Measurements from ENCODE around the gene CABLES1.
"Not testable (repeated sequence)": the region's sequence is repeated elsewhere in the genome, so short reads cannot be mapped to it uniquely, and the experiment has no call there.

CABLES1 gene

DNA sequence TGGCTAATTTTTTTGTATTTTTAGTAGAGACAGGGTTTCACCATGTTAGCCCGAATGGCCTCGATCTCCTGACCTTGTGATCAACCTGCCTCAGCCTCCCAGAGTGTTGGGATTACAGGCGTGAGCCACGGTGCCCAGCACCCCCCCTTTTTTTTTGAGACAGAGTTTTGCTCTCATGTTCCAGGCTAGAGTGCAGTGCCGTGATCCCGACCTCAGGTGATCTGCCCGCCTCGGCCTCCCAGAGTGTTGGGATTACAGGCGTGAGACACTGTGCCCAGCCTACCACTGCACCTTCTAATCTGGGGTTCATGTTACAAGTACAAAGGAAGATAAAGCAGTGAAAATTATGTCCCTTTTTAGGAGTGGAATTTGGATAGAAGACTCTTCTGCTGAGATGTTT is 41.5 kb upstream of the CABLES1 start:
- TF ChIP-seq, protein P1, sequence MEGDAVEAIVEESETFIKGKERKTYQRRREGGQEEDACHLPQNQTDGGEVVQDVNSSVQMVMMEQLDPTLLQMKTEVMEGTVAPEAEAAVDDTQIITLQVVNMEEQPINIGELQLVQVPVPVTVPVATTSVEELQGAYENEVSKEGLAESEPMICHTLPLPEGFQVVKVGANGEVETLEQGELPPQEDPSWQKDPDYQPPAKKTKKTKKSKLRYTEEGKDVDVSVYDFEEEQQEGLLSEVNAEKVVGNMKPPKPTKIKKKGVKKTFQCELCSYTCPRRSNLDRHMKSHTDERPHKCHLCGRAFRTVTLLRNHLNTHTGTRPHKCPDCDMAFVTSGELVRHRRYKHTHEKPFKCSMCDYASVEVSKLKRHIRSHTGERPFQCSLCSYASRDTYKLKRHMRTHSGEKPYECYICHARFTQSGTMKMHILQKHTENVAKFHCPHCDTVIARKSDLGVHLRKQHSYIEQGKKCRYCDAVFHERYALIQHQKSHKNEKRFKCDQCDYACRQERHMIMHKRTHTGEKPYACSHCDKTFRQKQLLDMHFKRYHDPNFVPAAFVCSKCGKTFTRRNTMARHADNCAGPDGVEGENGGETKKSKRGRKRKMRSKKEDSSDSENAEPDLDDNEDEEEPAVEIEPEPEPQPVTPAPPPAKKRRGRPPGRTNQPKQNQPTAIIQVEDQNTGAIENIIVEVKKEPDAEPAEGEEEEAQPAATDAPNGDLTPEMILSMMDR (conservative IDR thresholded peaks at IDR 0.05; ENCODE audit: low read depth): no peak
- ChIA-PET POLR2A (ENCODE audit: low non-redundant PET) (no interaction called here), CTCF (no interaction called here)
- H3K27ac ChIP-seq: no peak overlapping the region
- no peak for DNase-seq (ENCODE audit: low spot score)

DNA sequence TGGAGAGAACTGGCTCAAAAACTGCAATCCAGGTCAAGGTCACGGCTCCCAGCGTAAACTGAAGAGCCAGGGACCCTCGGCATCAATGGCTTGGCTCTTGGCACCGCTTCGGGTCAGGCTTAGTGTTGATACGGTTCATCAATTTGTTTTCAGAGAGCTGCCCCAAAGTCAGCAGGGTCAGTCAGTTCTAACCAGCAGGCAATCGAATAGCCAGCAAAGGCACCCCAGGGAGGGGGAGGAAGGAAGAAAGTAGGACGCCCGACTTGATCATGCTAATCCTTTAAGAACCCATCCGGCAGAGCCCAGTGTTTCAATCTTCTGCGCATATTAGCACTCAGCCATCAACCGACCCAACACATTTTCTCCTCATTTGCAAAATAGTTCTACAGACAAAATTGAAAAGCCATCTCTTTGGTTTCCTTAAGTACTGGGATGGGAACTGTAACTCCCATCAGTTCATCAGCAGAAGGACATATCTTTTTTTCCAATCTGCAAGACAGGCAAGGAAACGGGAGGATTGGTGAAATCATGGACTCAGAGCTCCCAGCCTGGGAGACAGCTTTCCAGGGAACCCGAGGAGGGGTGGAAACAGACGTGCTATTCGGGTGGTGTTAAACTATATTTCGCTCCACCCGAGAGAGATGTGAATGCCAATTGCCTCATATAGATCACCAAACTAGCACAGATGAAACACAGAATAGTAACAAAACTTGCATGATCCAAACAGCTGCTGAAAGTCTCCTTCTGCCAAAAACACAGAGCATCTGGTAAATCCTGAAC is 40.7 kb upstream of the CABLES1 start:
- TF ChIP-seq, protein P1 (conservative IDR thresholded peaks at IDR 0.05; ENCODE audit: low read depth): no peak
- H3K27ac ChIP-seq: no peak overlapping the region
- ChIA-PET POLR2A (ENCODE audit: low non-redundant PET) (no interaction called here), CTCF (interaction anchor here (0.6 kb wide), 1 partner anchor 97 kb away, joined by 4 read pairs; no protein-coding TSS in a partner anchor)
- no peak for DNase-seq (ENCODE audit: low spot score)

DNA sequence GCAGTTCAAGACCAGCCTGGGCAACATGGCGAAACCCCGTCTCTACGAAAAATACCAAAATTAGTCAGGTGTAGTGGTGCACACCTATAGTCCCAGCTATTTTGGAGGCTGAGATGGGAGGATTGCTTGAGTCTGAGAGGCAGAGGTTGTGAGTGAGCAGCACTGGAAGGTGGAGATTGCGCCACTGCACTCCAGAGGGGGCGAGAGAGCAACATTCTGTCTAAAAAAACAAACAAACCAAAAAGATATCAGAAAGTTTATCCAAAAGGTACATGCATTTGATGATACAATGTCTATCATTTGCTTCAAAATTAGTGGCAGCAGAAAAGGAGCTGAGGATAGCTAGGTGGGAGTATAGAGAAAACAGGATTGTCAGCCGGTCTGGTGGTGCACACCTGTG is 39.8 kb upstream of the CABLES1 start:
- ChIA-PET POLR2A (ENCODE audit: low non-redundant PET) (no interaction called here), CTCF (interaction anchor here (0.6 kb wide), 1 partner anchor 96 kb away, joined by 4 read pairs; no protein-coding TSS in a partner anchor)
- TF ChIP-seq, protein P1 (conservative IDR thresholded peaks at IDR 0.05; ENCODE audit: low read depth): no peak
- H3K27ac ChIP-seq: no peak overlapping the region
- DNase-seq (ENCODE audit: low spot score): no peak

DNA sequence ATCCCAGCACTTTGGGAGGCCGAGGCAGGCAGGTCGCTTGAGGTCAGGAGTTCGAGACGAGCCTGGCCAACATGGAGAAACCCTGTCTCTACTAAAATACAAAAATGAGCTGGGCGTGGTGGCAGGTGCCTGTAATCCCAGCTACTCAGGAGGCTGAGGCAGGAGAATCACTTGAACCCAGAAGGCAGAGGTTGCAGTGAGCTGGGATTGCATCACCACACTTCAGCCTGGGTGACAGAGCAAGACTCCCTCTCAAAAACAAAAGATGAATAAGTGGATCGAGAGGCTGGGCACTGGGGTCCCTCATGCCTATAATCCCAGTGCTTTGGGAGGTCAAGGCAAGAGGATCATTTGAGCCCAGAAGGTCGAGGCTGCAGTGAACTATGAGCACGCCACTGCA is 38.3 kb upstream of the CABLES1 start:
- POLR2A ChIA-PET (ENCODE audit: low non-redundant PET); DNase-seq (ENCODE audit: low spot score); CTCF ChIA-PET; H3K27ac ChIP-seq: not testable (repeated sequence)

DNA sequence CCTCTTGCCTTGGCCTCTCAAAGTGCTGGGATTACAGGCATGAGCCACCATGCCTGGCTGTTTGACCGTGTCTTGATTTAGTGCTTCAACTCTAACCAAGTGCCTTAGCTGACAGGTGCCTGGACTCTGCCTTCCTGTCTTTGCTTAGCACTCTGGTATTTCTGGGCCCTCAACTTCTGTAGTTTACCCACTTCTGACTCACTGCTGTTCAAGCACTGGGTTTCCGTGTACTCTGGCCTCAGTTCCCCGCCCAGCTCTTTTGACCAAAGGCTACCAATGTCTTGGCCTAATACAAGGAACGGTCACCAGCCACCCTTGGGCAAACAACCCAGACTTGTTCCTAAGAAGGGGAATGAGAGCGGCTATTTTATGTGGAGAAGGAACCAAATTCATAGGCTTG is 35.7 kb upstream of the CABLES1 start:
- H3K27ac ChIP-seq: no peak overlapping the region
- ChIA-PET CTCF (no interaction called here), POLR2A (ENCODE audit: low non-redundant PET) (no interaction called here)
- DNase-seq (ENCODE audit: low spot score): no peak
- TF ChIP-seq, protein P1 (conservative IDR thresholded peaks at IDR 0.05; ENCODE audit: low read depth): no peak

DNA sequence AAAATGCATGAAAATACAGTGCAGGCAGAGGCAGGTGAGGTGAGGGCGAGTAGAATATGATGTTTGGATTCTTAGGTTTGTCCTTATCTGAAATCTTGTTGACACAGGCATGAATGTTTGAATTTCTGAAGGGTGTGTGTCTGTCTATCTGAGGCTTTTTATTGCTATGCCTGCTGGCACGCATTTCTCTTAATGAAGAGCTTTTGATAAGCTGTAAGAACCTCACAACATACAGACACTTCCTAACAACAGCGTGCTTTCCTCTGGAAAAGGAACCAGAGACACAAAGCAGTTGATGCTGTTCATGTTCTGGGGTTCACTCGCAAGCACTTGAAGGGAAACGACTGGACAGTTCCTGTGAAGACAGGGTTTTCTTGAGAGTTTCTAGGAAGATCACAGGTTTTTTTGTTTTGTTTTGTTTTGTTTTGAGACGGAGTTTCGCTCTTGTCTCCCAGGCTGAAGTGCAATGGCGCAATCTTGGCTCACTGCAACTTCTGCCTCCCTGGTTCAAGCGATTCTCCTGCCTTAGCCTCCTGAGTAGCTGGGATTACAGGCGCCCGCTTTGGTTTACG is 33.3 kb upstream of the CABLES1 start:
- POLR2A ChIA-PET (ENCODE audit: low non-redundant PET): no interaction called here
- TF ChIP-seq, protein P1 (conservative IDR thresholded peaks at IDR 0.05; ENCODE audit: low read depth): no peak
- no peak overlapping the region for H3K27ac ChIP-seq
- DNase-seq (ENCODE audit: low spot score): no peak
- CTCF ChIA-PET: interaction anchor here (0.6 kb wide), 1 partner anchor 26 kb away, joined by 4 read pairs; no protein-coding TSS in a partner anchor
